GM18511 (cell line): Measurements from ENCODE around the gene MYPN.
"Not testable (repeated sequence)": the region's sequence is repeated elsewhere in the genome, so short reads cannot be mapped to it uniquely, and the experiment has no call there.

ENCODE experiments used
- ATAC-seq: cut with Tn5 transposase; IDR thresholded peaks from one replicate; pipeline ENCODE4 v1.9.1; 2021; ENCODE audit warnings: mild to moderate bottlenecking, moderate library complexity; ENCODE audit not compliant: unreplicated experiment

Gene MYPN

GRCh38 chr10:68109331-68109730 lies at the start of gene MYPN:
MYPN (plus strand) TSS chr10:68109488; CDS start chr10:68121439, 11,951 bp downstream.
- no peak for ATAC-seq

GRCh38 chr10:68067029-68067428 lies 42.3 kb upstream of the MYPN start:
- no peak for ATAC-seq

GRCh38 chr10:68067508-68067907 lies 41.8 kb upstream of the MYPN start:
- no peak for ATAC-seq

GRCh38 chr10:68073631-68074030 lies 35.7 kb upstream of the MYPN start:
- ATAC-seq, result no peak

GRCh38 chr10:68074031-68074774 lies 35.1 kb upstream of the MYPN start:
- ATAC-seq, result no peak

GRCh38 chr10:68074775-68075549 lies 34.3 kb upstream of the MYPN start, which contains the start of gene HERC4:
HERC4 (minus strand) TSS chr10:68075283; CDS start chr10:68073108, 2,175 bp downstream.
- ATAC-seq, result peak; percentile 92

GRCh38 chr10:68075550-68076004 lies 33.7 kb upstream of the MYPN start:
- no peak for ATAC-seq

- ATAC-seq, result not testable (repeated sequence)
These were observed 33.2 kb upstream of the MYPN start for GRCh38 chr10:68076081-68076480.

GRCh38 chr10:68077026-68077425 lies 32.3 kb upstream of the MYPN start:
- no peak for ATAC-seq

GRCh38 chr10:68079434-68079833 lies 29.9 kb upstream of the MYPN start:
- ATAC-seq, result no peak

- no peak for ATAC-seq
These were observed 28.3 kb upstream of the MYPN start for GRCh38 chr10:68080853-68081431.

GRCh38 chr10:68081916-68082315 lies 27.4 kb upstream of the MYPN start:
- ATAC-seq, result no peak

GRCh38 chr10:68082872-68083271 lies 26.4 kb upstream of the MYPN start:
- no peak for ATAC-seq

- no peak for ATAC-seq
These were observed 25.3 kb upstream of the MYPN start for GRCh38 chr10:68083953-68084352.

- no peak for ATAC-seq
These were observed 24.8 kb upstream of the MYPN start for GRCh38 chr10:68084469-68084868.

GRCh38 chr10:68086011-68086410 lies 23.3 kb upstream of the MYPN start:
- ATAC-seq, result no peak

GRCh38 chr10:68086910-68087684 lies 22.2 kb upstream of the MYPN start:
- ATAC-seq, result no peak

GRCh38 chr10:68087685-68088401 lies 21.4 kb upstream of the MYPN start:
- no peak for ATAC-seq

GRCh38 chr10:68088740-68089139 lies 20.5 kb upstream of the MYPN start:
- ATAC-seq, result peak; percentile 70

GRCh38 chr10:68090586-68090985 lies 18.7 kb upstream of the MYPN start:
- no peak for ATAC-seq
